ENCODE measurements around the gene PTPN7.

Gene PTPN7

GRCh38 chr1:202131956-202132821 lies 28.2 kb downstream of the PTPN7 start:
- Histone ChIP-seq H3K27me3 (replicated peaks; ENCODE audit: control insufficient read depth, insufficient read depth, low read length, poor library complexity, severe bottlenecking) (no peaks in the 10 kb centered on the region), H3K4me3 (ENCODE audit: insufficient read depth, low read depth, low read length, poor library complexity, severe bottlenecking) (no peak overlapping the region), H3K36me3 (ENCODE audit: control insufficient read depth, insufficient read depth, low read length) (peaks cover 39% of the 10 kb centered on the region), H3K9me3 (ENCODE audit: control insufficient read depth, low read length) (no peaks in the 10 kb centered on the region), H3K4me1 (ENCODE audit: control insufficient read depth, insufficient read depth, low read length, poor library complexity, severe bottlenecking) (peaks cover 6% of the 10 kb centered on the region), H3K27ac (ENCODE audit: insufficient read depth, low read length, poor library complexity, severe bottlenecking) (no peak overlapping the region)
- no peak for DNase-seq

GRCh38 chr1:202130816-202131522 lies 29.4 kb downstream of the PTPN7 start:
- H3K36me3 ChIP-seq (ENCODE audit: control insufficient read depth, insufficient read depth, low read length), result peaks cover 39% of the 10 kb centered on the region
- no peaks in the 10 kb centered on the region for H3K27me3 ChIP-seq (replicated peaks; ENCODE audit: control insufficient read depth, insufficient read depth, low read length, poor library complexity, severe bottlenecking)
- peaks cover 6% of the 10 kb centered on the region for H3K4me1 ChIP-seq (ENCODE audit: control insufficient read depth, insufficient read depth, low read length, poor library complexity, severe bottlenecking)
- H3K4me3 ChIP-seq (ENCODE audit: insufficient read depth, low read depth, low read length, poor library complexity, severe bottlenecking), result no peak overlapping the region
- no peak for DNase-seq
- no peak overlapping the region for H3K27ac ChIP-seq (ENCODE audit: insufficient read depth, low read length, poor library complexity, severe bottlenecking)
- no peaks in the 10 kb centered on the region for H3K9me3 ChIP-seq (ENCODE audit: control insufficient read depth, low read length)

- peaks cover 6% of the 10 kb centered on the region for H3K4me1 ChIP-seq (ENCODE audit: control insufficient read depth, insufficient read depth, low read length, poor library complexity, severe bottlenecking)
- H3K27ac ChIP-seq (ENCODE audit: insufficient read depth, low read length, poor library complexity, severe bottlenecking), result no peak overlapping the region
- no peaks in the 10 kb centered on the region for H3K9me3 ChIP-seq (ENCODE audit: control insufficient read depth, low read length)
- DNase-seq, result no peak
- H3K36me3 ChIP-seq (ENCODE audit: control insufficient read depth, insufficient read depth, low read length), result peaks cover 33% of the 10 kb centered on the region
- no peak overlapping the region for H3K4me3 ChIP-seq (ENCODE audit: insufficient read depth, low read depth, low read length, poor library complexity, severe bottlenecking)
- H3K27me3 ChIP-seq (replicated peaks; ENCODE audit: control insufficient read depth, insufficient read depth, low read length, poor library complexity, severe bottlenecking), result no peaks in the 10 kb centered on the region
Measured at GRCh38 chr1:202130297-202130721, 30.1 kb downstream of the PTPN7 start.

GRCh38 chr1:202129453-202130296 lies 30.7 kb downstream of the PTPN7 start:
- no peak for DNase-seq
- no peaks in the 10 kb centered on the region for H3K27me3 ChIP-seq (replicated peaks; ENCODE audit: control insufficient read depth, insufficient read depth, low read length, poor library complexity, severe bottlenecking)
- H3K27ac ChIP-seq (ENCODE audit: insufficient read depth, low read length, poor library complexity, severe bottlenecking), result no peak overlapping the region
- H3K4me3 ChIP-seq (ENCODE audit: insufficient read depth, low read depth, low read length, poor library complexity, severe bottlenecking), result no peak overlapping the region
- H3K9me3 ChIP-seq (ENCODE audit: control insufficient read depth, low read length), result no peaks in the 10 kb centered on the region
- peaks cover 6% of the 10 kb centered on the region for H3K4me1 ChIP-seq (ENCODE audit: control insufficient read depth, insufficient read depth, low read length, poor library complexity, severe bottlenecking)
- H3K36me3 ChIP-seq (ENCODE audit: control insufficient read depth, insufficient read depth, low read length), result peaks cover 26% of the 10 kb centered on the region

GRCh38 chr1:202127836-202128622 lies 32.4 kb downstream of the PTPN7 start:
- DNase-seq, result no peak
- Histone ChIP-seq H3K4me3 (ENCODE audit: insufficient read depth, low read depth, low read length, poor library complexity, severe bottlenecking) (no peak overlapping the region), H3K36me3 (ENCODE audit: control insufficient read depth, insufficient read depth, low read length) (peaks cover 10% of the 10 kb centered on the region), H3K27me3 (replicated peaks; ENCODE audit: control insufficient read depth, insufficient read depth, low read length, poor library complexity, severe bottlenecking) (no peaks in the 10 kb centered on the region), H3K4me1 (ENCODE audit: control insufficient read depth, insufficient read depth, low read length, poor library complexity, severe bottlenecking) (peaks cover 6% of the 10 kb centered on the region), H3K9me3 (ENCODE audit: control insufficient read depth, low read length) (no peaks in the 10 kb centered on the region), H3K27ac (ENCODE audit: insufficient read depth, low read length, poor library complexity, severe bottlenecking) (no peak overlapping the region)

GRCh38 chr1:202127061-202127460 lies 33.3 kb downstream of the PTPN7 start:
- Histone ChIP-seq H3K4me3 (ENCODE audit: insufficient read depth, low read depth, low read length, poor library complexity, severe bottlenecking) (no peak overlapping the region), H3K36me3 (ENCODE audit: control insufficient read depth, insufficient read depth, low read length) (peaks cover under 1% of the 10 kb centered on the region), H3K27me3 (replicated peaks; ENCODE audit: control insufficient read depth, insufficient read depth, low read length, poor library complexity, severe bottlenecking) (no peaks in the 10 kb centered on the region), H3K27ac (ENCODE audit: insufficient read depth, low read length, poor library complexity, severe bottlenecking) (no peak overlapping the region), H3K4me1 (ENCODE audit: control insufficient read depth, insufficient read depth, low read length, poor library complexity, severe bottlenecking) (peaks cover 4% of the 10 kb centered on the region), H3K9me3 (ENCODE audit: control insufficient read depth, low read length) (no peaks in the 10 kb centered on the region)
- no peak for DNase-seq

- no peaks in the 10 kb centered on the region for H3K9me3 ChIP-seq (ENCODE audit: control insufficient read depth, low read length)
- H3K27ac ChIP-seq (ENCODE audit: insufficient read depth, low read length, poor library complexity, severe bottlenecking), result no peak overlapping the region
- no peak for DNase-seq
- no peaks in the 10 kb centered on the region for H3K36me3 ChIP-seq (ENCODE audit: control insufficient read depth, insufficient read depth, low read length)
- H3K27me3 ChIP-seq (replicated peaks; ENCODE audit: control insufficient read depth, insufficient read depth, low read length, poor library complexity, severe bottlenecking), result no peaks in the 10 kb centered on the region
- no peaks in the 10 kb centered on the region for H3K4me1 ChIP-seq (ENCODE audit: control insufficient read depth, insufficient read depth, low read length, poor library complexity, severe bottlenecking)
- H3K4me3 ChIP-seq (ENCODE audit: insufficient read depth, low read depth, low read length, poor library complexity, severe bottlenecking), result no peak overlapping the region
Measured at GRCh38 chr1:202126426-202126825, 34.0 kb downstream of the PTPN7 start.

GRCh38 chr1:202125611-202126010 lies 34.8 kb downstream of the PTPN7 start:
- Histone ChIP-seq H3K36me3 (ENCODE audit: control insufficient read depth, insufficient read depth, low read length) (no peaks in the 10 kb centered on the region), H3K27ac (ENCODE audit: insufficient read depth, low read length, poor library complexity, severe bottlenecking) (no peak overlapping the region), H3K4me3 (ENCODE audit: insufficient read depth, low read depth, low read length, poor library complexity, severe bottlenecking) (no peak overlapping the region), H3K9me3 (ENCODE audit: control insufficient read depth, low read length) (no peaks in the 10 kb centered on the region), H3K27me3 (replicated peaks; ENCODE audit: control insufficient read depth, insufficient read depth, low read length, poor library complexity, severe bottlenecking) (no peaks in the 10 kb centered on the region), H3K4me1 (ENCODE audit: control insufficient read depth, insufficient read depth, low read length, poor library complexity, severe bottlenecking) (no peaks in the 10 kb centered on the region)
- no peak for DNase-seq

GRCh38 chr1:202124142-202124541 lies 36.3 kb downstream of the PTPN7 start:
- no peak overlapping the region for H3K4me3 ChIP-seq (ENCODE audit: insufficient read depth, low read depth, low read length, poor library complexity, severe bottlenecking)
- no peaks in the 10 kb centered on the region for H3K4me1 ChIP-seq (ENCODE audit: control insufficient read depth, insufficient read depth, low read length, poor library complexity, severe bottlenecking)
- DNase-seq, result no peak
- H3K36me3 ChIP-seq (ENCODE audit: control insufficient read depth, insufficient read depth, low read length), result no peaks in the 10 kb centered on the region
- no peaks in the 10 kb centered on the region for H3K9me3 ChIP-seq (ENCODE audit: control insufficient read depth, low read length)
- H3K27me3 ChIP-seq (replicated peaks; ENCODE audit: control insufficient read depth, insufficient read depth, low read length, poor library complexity, severe bottlenecking), result no peaks in the 10 kb centered on the region
- H3K27ac ChIP-seq (ENCODE audit: insufficient read depth, low read length, poor library complexity, severe bottlenecking), result no peak overlapping the region
